ENCODE measurements around the gene CDH13. TPM values are rescaled to one million over a fixed set of nuclear protein-coding genes. Genes with fewer than 3 reads are reported as not detected.

CDH13 gene
- total and polyA plus RNA-seq, 2 donors (not counting 3 experiments of a cell fraction or from before 2014, with no cell fraction given) = 96.6 to 124 TPM

- Histone ChIP-seq H3K27me3 (ENCODE audit: control insufficient read depth in 2 of 2, insufficient read depth in 2 of 2, low read length in 2 of 2) (no peaks in the 10 kb centered on the region), H3K27ac (ENCODE audit: insufficient read depth, low read depth, low read length) (no peak overlapping the region), H3K4me1 (ENCODE audit: control insufficient read depth, extremely low read depth, insufficient read depth, low read length) (no peaks in the 10 kb centered on the region), H3K4me2 (ENCODE audit: insufficient read depth, low read length) (no peak overlapping the region), H3K4me3 (replicated peaks in 1 of 3; ENCODE audit: insufficient read depth in 1 of 3, low read depth in 1 of 3, low read length in 3 of 3) (no peak overlapping the region), H3K9ac (replicated peaks; ENCODE audit: extremely low read depth, insufficient read depth, low read length) (no peak overlapping the region), H3K79me2 (ENCODE audit: control insufficient read depth, insufficient read depth, low read length) (no peaks in the 10 kb centered on the region), H3K9me3 (replicated peaks; ENCODE audit: control insufficient read depth, insufficient read depth, low read length) (no peaks in the 10 kb centered on the region), H2AFZ (ENCODE audit: low read depth, low read length) (no peak overlapping the region), H4K20me1 (replicated peaks; ENCODE audit: control insufficient read depth, extremely low read depth, insufficient read depth, low read length) (no peaks in the 10 kb centered on the region), H3K36me3 (ENCODE audit: control insufficient read depth in 2 of 2, extremely low read depth in 1 of 2, insufficient read depth in 2 of 2, low read length in 2 of 2) (no peaks in the 10 kb centered on the region), H3K9me1 (replicated peaks; ENCODE audit: control insufficient read depth, extremely low read depth, insufficient read depth, low read length) (no peaks in the 10 kb centered on the region)
- FAIRE-seq = no peak
- dilution Hi-C loops (cut with MboI; ENCODE audit: extremely low pct_ligation_motif_present, low sequenced_read_pairs) = no loop called here
- TF ChIP-seq MAX (IDR thresholded peaks at IDR 0.05; ENCODE audit: insufficient read depth, insufficient read length) (no peak), MYC (IDR thresholded peaks at IDR 0.05; ENCODE audit: low read depth, low read length) (no peak), EZH2 (IDR thresholded peaks at IDR 0.05; ENCODE audit: borderline replicate concordance, low read depth, low read length, severe bottlenecking) (no peak), FOS (IDR thresholded peaks at IDR 0.05; ENCODE audit: borderline replicate concordance, insufficient read depth, low read length) (no peak)
- TF ChIP-seq, protein P1, sequence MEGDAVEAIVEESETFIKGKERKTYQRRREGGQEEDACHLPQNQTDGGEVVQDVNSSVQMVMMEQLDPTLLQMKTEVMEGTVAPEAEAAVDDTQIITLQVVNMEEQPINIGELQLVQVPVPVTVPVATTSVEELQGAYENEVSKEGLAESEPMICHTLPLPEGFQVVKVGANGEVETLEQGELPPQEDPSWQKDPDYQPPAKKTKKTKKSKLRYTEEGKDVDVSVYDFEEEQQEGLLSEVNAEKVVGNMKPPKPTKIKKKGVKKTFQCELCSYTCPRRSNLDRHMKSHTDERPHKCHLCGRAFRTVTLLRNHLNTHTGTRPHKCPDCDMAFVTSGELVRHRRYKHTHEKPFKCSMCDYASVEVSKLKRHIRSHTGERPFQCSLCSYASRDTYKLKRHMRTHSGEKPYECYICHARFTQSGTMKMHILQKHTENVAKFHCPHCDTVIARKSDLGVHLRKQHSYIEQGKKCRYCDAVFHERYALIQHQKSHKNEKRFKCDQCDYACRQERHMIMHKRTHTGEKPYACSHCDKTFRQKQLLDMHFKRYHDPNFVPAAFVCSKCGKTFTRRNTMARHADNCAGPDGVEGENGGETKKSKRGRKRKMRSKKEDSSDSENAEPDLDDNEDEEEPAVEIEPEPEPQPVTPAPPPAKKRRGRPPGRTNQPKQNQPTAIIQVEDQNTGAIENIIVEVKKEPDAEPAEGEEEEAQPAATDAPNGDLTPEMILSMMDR (IDR thresholded peaks at IDR 0.05; ENCODE audit: extremely low read depth in 1 of 2, insufficient read depth in 1 of 2, low read depth in 1 of 2, low read length in 2 of 2) = no peak
- intact Hi-C loops (cut with micrococcal nuclease) = no loop called here
- POLR2A ChIA-PET = no interaction called here
- no TSS peak for BruUV-seq (replicated peaks)
- CTCF ChIA-PET = interaction anchor here (1.5 to 2.5 kb wide), 2 partner anchors 18 to 24 kb away, joined by 6 to 7 read pairs; no protein-coding TSS in a partner anchor
- no peak for DNase-seq (ENCODE audit: low read depth, low spot score)
Observed at GRCh38 chr16:83137326-83137781, 510.6 kb downstream of the CDH13 start.

DNA sequence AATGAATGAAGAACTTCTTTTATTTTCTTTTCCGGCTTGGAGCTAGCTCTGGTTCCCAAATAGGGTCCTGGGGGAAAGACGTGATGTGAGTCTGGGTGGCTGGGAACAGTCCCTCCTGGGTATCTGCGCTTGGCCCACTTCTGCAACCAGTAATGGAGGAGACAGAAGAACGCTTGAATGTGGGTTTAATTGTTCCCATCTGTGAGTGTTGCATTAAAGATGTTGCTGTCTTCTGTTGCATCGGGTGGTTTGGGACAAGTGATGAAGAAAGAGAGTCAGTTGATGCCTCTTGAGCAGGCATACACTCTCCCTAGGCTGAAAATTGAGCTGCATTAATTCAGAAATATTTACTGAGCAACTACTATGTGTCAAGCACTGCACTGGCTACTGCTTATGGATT is 511.1 kb downstream of the CDH13 start:
- ChIA-PET POLR2A (no interaction called here), CTCF (no interaction called here)
- no peaks in the 10 kb centered on the region for H3K79me2 ChIP-seq (ENCODE audit: control insufficient read depth, insufficient read depth, low read length)
- BruUV-seq (replicated peaks) = no TSS peak
- no peak overlapping the region for H3K27ac ChIP-seq (ENCODE audit: insufficient read depth, low read depth, low read length)
- H3K4me1 ChIP-seq (ENCODE audit: control insufficient read depth, extremely low read depth, insufficient read depth, low read length) = no peaks in the 10 kb centered on the region
- H3K9ac ChIP-seq (replicated peaks; ENCODE audit: extremely low read depth, insufficient read depth, low read length) = no peak overlapping the region
- no peaks in the 10 kb centered on the region for H3K9me3 ChIP-seq (replicated peaks; ENCODE audit: control insufficient read depth, insufficient read depth, low read length)
- H3K9me1 ChIP-seq (replicated peaks; ENCODE audit: control insufficient read depth, extremely low read depth, insufficient read depth, low read length) = no peaks in the 10 kb centered on the region
- DNase-seq (ENCODE audit: low read depth, low spot score) = no peak
- no peak for FAIRE-seq
- no peaks in the 10 kb centered on the region for H3K36me3 ChIP-seq (ENCODE audit: control insufficient read depth in 2 of 2, extremely low read depth in 1 of 2, insufficient read depth in 2 of 2, low read length in 2 of 2)
- no peak overlapping the region for H2AFZ ChIP-seq (ENCODE audit: low read depth, low read length)
- no peak overlapping the region for H3K4me2 ChIP-seq (ENCODE audit: insufficient read depth, low read length)
- no peaks in the 10 kb centered on the region for H3K27me3 ChIP-seq (ENCODE audit: control insufficient read depth in 2 of 2, insufficient read depth in 2 of 2, low read length in 2 of 2)
- H3K4me3 ChIP-seq (replicated peaks in 1 of 3; ENCODE audit: insufficient read depth in 1 of 3, low read depth in 1 of 3, low read length in 3 of 3) = no peak overlapping the region
- H4K20me1 ChIP-seq (replicated peaks; ENCODE audit: control insufficient read depth, extremely low read depth, insufficient read depth, low read length) = no peaks in the 10 kb centered on the region
- TF ChIP-seq EZH2 (IDR thresholded peaks at IDR 0.05; ENCODE audit: borderline replicate concordance, low read depth, low read length, severe bottlenecking) (no peak), GATA2 (IDR thresholded peaks at IDR 0.05; ENCODE audit: insufficient read depth, insufficient read length, low read depth, low read length) (no peak), FOS (IDR thresholded peaks at IDR 0.05; ENCODE audit: borderline replicate concordance, insufficient read depth, low read length) (no peak), MYC (IDR thresholded peaks at IDR 0.05; ENCODE audit: low read depth, low read length) (no peak), POLR2AphosphoS5 (IDR thresholded peaks at IDR 0.05; ENCODE audit: insufficient read depth, low read depth, low read length) (no peak), POLR2A (IDR thresholded peaks at IDR 0.05; ENCODE audit: low read depth, low read length) (no peak), MAX (IDR thresholded peaks at IDR 0.05; ENCODE audit: insufficient read depth, insufficient read length) (no peak), JUN (IDR thresholded peaks at IDR 0.05; ENCODE audit: borderline replicate concordance, insufficient read depth, insufficient read length, low read depth) (no peak)
- TF ChIP-seq, protein P1 (IDR thresholded peaks at IDR 0.05; ENCODE audit: extremely low read depth in 1 of 2, insufficient read depth in 1 of 2, low read depth in 1 of 2, low read length in 2 of 2) = no peak
- dilution Hi-C loops (cut with MboI; ENCODE audit: extremely low pct_ligation_motif_present, low sequenced_read_pairs) (no loop called here), intact Hi-C loops (cut with micrococcal nuclease) (no loop called here)

Data from endothelial cell of umbilical vein (primary cell).